SK-N-SH treated with all-trans-retinoic acid at 6 μM for 48 hours (cell line): ENCODE data around the gene RTN4RL1.

Experiments
- ATAC-seq: fragments of 200-7000 bp; cut with Tn5 transposase; 3 replicates; pipeline ENCODE4 v1.9.1; 2020; ENCODE audit warnings: mild to moderate bottlenecking, moderate library complexity
- ARNTL ChIP-seq: fragments of 450-650 bp; formaldehyde crosslinking; IDR thresholded peaks from 2 replicates; pipeline ENCODE4 v1.5.0; 2020; ENCODE audit warnings: low read depth, mild to moderate bottlenecking, moderate library complexity, borderline replicate concordance
- BACH2 ChIP-seq: fragments of 250-450 bp; sonication (Bioruptor Pico); IDR thresholded peaks from 2 replicates; pipeline ENCODE4 v1.9.0; 2021; ENCODE audit warnings: mild to moderate bottlenecking, borderline replicate concordance
- CSDC2 ChIP-seq: fragments of 250-450 bp; sonication (Bioruptor Pico); IDR thresholded peaks from 2 replicates; pipeline ENCODE4 v1.5.0; 2020; ENCODE audit warnings: mild to moderate bottlenecking, moderate library complexity
- CSRNP3 ChIP-seq: fragments of 250-450 bp; sonication (Bioruptor Pico); IDR thresholded peaks from 2 replicates; pipeline ENCODE4 v1.5.1; 2021; ENCODE audit warnings: mild to moderate bottlenecking, moderate library complexity
- ESRRG ChIP-seq: fragments of 250-450 bp; sonication (Bioruptor Pico); IDR thresholded peaks from 2 replicates; pipeline ENCODE4 v1.6.1; 2021; ENCODE audit warnings: mild to moderate bottlenecking
- GLIS3 ChIP-seq: fragments of 250-450 bp; sonication (Bioruptor Pico); IDR thresholded peaks from 2 replicates; pipeline ENCODE4 v1.5.0; 2020; ENCODE audit warnings: mild to moderate bottlenecking, moderate library complexity
- ISL1 ChIP-seq: fragments of 250-450 bp; sonication (Bioruptor Pico); IDR thresholded peaks from 2 replicates; pipeline ENCODE4 v2.1.2; 2022; ENCODE audit warnings: mild to moderate bottlenecking, moderate library complexity
- OSR1 ChIP-seq: fragments of 250-450 bp; sonication (Bioruptor Pico); IDR thresholded peaks from 2 replicates; pipeline ENCODE4 v1.8.0; 2022; ENCODE audit warnings: moderate library complexity, mild to moderate bottlenecking, inconsistent platforms
- POU6F1 ChIP-seq: fragments of 250-450 bp; sonication (Bioruptor Pico); IDR thresholded peaks from 2 replicates; pipeline ENCODE4 v1.8.0; 2021; ENCODE audit warnings: low read depth, mild to moderate bottlenecking, moderate library complexity, borderline replicate concordance
- PPARA ChIP-seq: fragments of 250-450 bp; sonication (Bioruptor Pico); IDR thresholded peaks from 2 replicates; pipeline ENCODE4 v1.5.0; 2020; ENCODE audit warnings: mild to moderate bottlenecking, borderline replicate concordance
- RARB ChIP-seq: fragments of 250-450 bp; sonication (Bioruptor Pico); IDR thresholded peaks from 2 replicates; pipeline ENCODE4 v1.8.0; 2021; ENCODE audit warnings: mild to moderate bottlenecking, moderate library complexity
- SNAI2 ChIP-seq: fragments of 250-450 bp; sonication (Bioruptor Pico); IDR thresholded peaks from 2 replicates; pipeline ENCODE4 v1.5.0; 2020; ENCODE audit warnings: mild to moderate bottlenecking, moderate library complexity
- TCF4 ChIP-seq: fragments of 250-450 bp; sonication (Bioruptor Pico); IDR thresholded peaks from 2 replicates; pipeline ENCODE4 v1.8.0; 2021; ENCODE audit warnings: mild to moderate bottlenecking, moderate library complexity, borderline replicate concordance
- TOX ChIP-seq: fragments of 250-450 bp; sonication (Bioruptor Pico); IDR thresholded peaks from 2 replicates; pipeline ENCODE4 v1.8.0; 2021; ENCODE audit warnings: mild to moderate bottlenecking, moderate library complexity, borderline replicate concordance
- ZC3H10 ChIP-seq: fragments of 250-450 bp; sonication (Bioruptor Pico); IDR thresholded peaks from 2 replicates; pipeline ENCODE4 v1.5.1; 2021; ENCODE audit warnings: mild to moderate bottlenecking, moderate library complexity
- ZFP3 ChIP-seq: fragments of 250-450 bp; sonication (Bioruptor Pico); IDR thresholded peaks from 2 replicates; pipeline ENCODE4 v1.5.0; 2020; ENCODE audit warnings: mild to moderate bottlenecking, moderate library complexity
- ZFP30 ChIP-seq: fragments of 450-650 bp; formaldehyde crosslinking; IDR thresholded peaks from 2 replicates; pipeline ENCODE4 v1.5.0; 2022; ENCODE audit warnings: mild to moderate bottlenecking, moderate library complexity
- ZNF565 ChIP-seq: fragments of 450-650 bp; formaldehyde crosslinking; conservative IDR thresholded peaks from 2 replicates; pipeline ENCODE4 v1.5.0; 2020; ENCODE audit warnings: low read depth, mild to moderate bottlenecking, moderate library complexity
- ZNF70 ChIP-seq: fragments of 450-650 bp; formaldehyde crosslinking; IDR thresholded peaks from 2 replicates; pipeline ENCODE4 v1.5.0; 2020; ENCODE audit warnings: mild to moderate bottlenecking, moderate library complexity
- ZNF8 ChIP-seq: fragments of 450-650 bp; formaldehyde crosslinking; IDR thresholded peaks from 2 replicates; pipeline ENCODE4 v1.5.0; 2020; ENCODE audit warnings: mild to moderate bottlenecking, moderate library complexity

RTN4RL1 gene

DNA sequence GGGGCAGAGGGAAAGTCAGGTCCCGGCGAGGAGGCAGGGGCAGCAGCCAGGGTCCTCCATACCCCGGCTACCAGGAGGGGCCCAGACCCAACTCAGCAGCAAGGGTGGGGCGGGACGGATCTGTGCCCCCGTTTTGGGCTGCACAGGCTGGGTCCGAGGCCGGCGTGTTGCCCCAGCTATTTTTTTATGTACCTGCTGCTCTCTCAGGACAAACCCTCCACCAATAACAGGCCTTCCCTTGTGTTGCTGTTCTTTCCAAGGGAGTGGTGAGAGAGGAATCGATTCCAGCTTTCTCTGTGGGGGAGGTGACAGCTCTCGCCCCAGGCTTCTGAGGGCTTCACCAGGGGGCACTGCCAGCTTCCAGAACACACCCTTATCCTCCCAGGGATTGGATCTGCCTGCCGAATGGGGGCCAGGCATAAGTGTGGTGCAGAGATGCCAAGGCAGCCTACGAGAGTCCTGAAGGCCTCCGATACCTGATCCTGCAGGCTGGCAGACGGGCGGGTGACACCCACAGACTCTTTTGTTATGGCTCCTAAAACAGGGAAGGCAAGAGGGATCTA is 22.3 kb downstream of the RTN4RL1 start:
- no peak for TF ChIP-seq GLIS3 (CRISPR knock-in tag)
- no peak for TF ChIP-seq SNAI2
- no peak for TF ChIP-seq TOX (CRISPR knock-in tag)
- no peak for TF ChIP-seq ZC3H10 (CRISPR knock-in tag)
- no peak for TF ChIP-seq RARB (CRISPR knock-in tag)
- no peak for TF ChIP-seq ZNF8 (CRISPR knock-in tag)
- TF ChIP-seq ZNF565 (CRISPR knock-in tag) = no peak
- TF ChIP-seq POU6F1 = no peak
- TF ChIP-seq ISL1 (CRISPR knock-in tag) = no peak
- TF ChIP-seq BACH2 = no peak
- no peak for TF ChIP-seq CSRNP3 (CRISPR knock-in tag)
- no peak for TF ChIP-seq CSDC2 (CRISPR knock-in tag)
- no peak for TF ChIP-seq ZFP30 (CRISPR knock-in tag)
- TF ChIP-seq TCF4 (CRISPR knock-in tag) = no peak
- ATAC-seq = no peak

DNA sequence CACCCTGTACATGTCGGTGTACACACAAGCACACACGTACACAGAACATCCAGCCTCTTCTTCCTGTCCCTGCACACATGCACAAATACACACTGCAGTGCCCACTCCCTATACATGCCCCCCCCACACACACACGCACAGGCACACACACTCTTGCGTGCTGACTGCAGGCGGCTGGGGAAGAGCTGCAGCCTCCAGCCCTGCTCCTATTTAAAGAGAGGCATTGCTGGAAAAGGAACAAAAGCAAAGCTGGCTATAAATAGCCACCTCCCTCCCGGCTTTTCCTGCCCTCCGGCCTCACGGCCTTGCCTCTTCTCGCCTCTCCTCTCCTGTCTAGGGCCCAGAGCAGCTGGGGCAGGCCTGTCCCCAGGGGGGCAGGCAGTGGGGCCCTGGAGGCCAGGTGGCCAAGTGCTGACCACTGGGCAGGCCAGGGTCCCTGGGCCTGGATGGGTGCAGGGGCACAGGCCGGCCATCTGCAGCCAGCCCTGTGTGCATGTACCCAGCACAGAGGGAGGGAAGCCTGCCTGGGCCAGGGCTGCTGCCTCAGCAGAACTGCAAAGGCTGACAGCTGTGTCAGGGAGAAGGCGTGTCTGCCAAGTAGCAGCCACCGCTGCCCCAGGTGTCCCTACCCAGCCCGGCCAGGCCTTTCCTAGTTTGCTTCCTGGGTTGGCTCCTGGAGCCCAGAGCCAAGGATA is 25.4 kb downstream of the RTN4RL1 start:
- ATAC-seq = peak; percentile 50
- no peak for TF ChIP-seq CSRNP3 (CRISPR knock-in tag)
- TF ChIP-seq ISL1 (CRISPR knock-in tag) = no peak
- no peak for TF ChIP-seq OSR1 (CRISPR knock-in tag)
- TF ChIP-seq ZNF70 (CRISPR knock-in tag) = no peak
- TF ChIP-seq ESRRG (CRISPR knock-in tag) = no peak

- no peak for ATAC-seq
- no peak for TF ChIP-seq CSDC2 (CRISPR knock-in tag)
- TF ChIP-seq PPARA (CRISPR knock-in tag) = no peak
- no peak for TF ChIP-seq POU6F1
- no peak for TF ChIP-seq GLIS3 (CRISPR knock-in tag)
- TF ChIP-seq ZC3H10 (CRISPR knock-in tag) = no peak
- TF ChIP-seq ARNTL (CRISPR knock-in tag) = no peak
- no peak for TF ChIP-seq OSR1 (CRISPR knock-in tag)
- no peak for TF ChIP-seq ESRRG (CRISPR knock-in tag)
- TF ChIP-seq, all 23 proteins: peak for 0
Measured at GRCh38 chr17:1997927-1998742, 27.0 kb downstream of the RTN4RL1 start.

GRCh38 chr17:1997289-1997926 is 27.7 kb downstream of the RTN4RL1 start:
- ATAC-seq = no peak
- no peak for TF ChIP-seq ISL1 (CRISPR knock-in tag)
- no peak for TF ChIP-seq ZFP30 (CRISPR knock-in tag)
- no peak for TF ChIP-seq PPARA (CRISPR knock-in tag)
- no peak for TF ChIP-seq ZNF8 (CRISPR knock-in tag)
- no peak for TF ChIP-seq BACH2
- TF ChIP-seq GLIS3 (CRISPR knock-in tag) = no peak
- TF ChIP-seq POU6F1 = no peak
- TF ChIP-seq ZFP3 (CRISPR knock-in tag) = no peak
- TF ChIP-seq ARNTL (CRISPR knock-in tag) = no peak
- TF ChIP-seq TOX (CRISPR knock-in tag) = no peak
- TF ChIP-seq CSRNP3 (CRISPR knock-in tag) = no peak
- no peak for TF ChIP-seq OSR1 (CRISPR knock-in tag)
- TF ChIP-seq ZC3H10 (CRISPR knock-in tag) = no peak
- no peak for TF ChIP-seq ZNF565 (CRISPR knock-in tag)
